ENCODE results near the gene OXTR. TPM values are rescaled to one million over a fixed set of nuclear protein-coding genes. Genes with fewer than 3 reads are reported as not detected.

OXTR gene
- total and polyA plus RNA-seq, 2 of the 13 experiments (the other 11 are each of a cell fraction or from before 2014, with no cell fraction given): 0.36 to 0.95 TPM

GRCh38 chr3:8737823-8738222 is 31.6 kb downstream of the OXTR start:
- H3K27me3 ChIP-seq (ENCODE audit: control insufficient read depth in 1 of 2, insufficient read depth in 2 of 2, low read length in 2 of 2): peaks cover 2 to 38% of the 10 kb centered on the region in 2 experiments; a peak in 4 of 5 replicates
- ChIA-PET POLR2A (no interaction called here), CTCF (ENCODE audit: low intra/inter-chr PET ratio, low total read pairs) (no interaction called here)
- DNase-seq (ENCODE audit: low spot score): no peak
- no peak for TF ChIP-seq ZBTB39 (CRISPR knock-in tag; IDR thresholded peaks at IDR 0.05)
- no peak for TF ChIP-seq FOXK2 (IDR thresholded peaks at IDR 0.05)
- TF ChIP-seq, protein P1, sequence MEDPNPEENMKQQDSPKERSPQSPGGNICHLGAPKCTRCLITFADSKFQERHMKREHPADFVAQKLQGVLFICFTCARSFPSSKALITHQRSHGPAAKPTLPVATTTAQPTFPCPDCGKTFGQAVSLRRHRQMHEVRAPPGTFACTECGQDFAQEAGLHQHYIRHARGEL (CRISPR knock-in tag; IDR thresholded peaks at IDR 0.05): no peak
- TF ChIP-seq DPF2 (CRISPR knock-in tag; IDR thresholded peaks at IDR 0.05; ENCODE audit: borderline replicate concordance, low read depth): no peak
- no peak for TF ChIP-seq MBNL3 (CRISPR knock-in tag; conservative IDR thresholded peaks at IDR 0.05)
- TF ChIP-seq SPEN (CRISPR knock-in tag; IDR thresholded peaks at IDR 0.05; ENCODE audit: low read depth): no peak
- TF ChIP-seq, protein P2, sequence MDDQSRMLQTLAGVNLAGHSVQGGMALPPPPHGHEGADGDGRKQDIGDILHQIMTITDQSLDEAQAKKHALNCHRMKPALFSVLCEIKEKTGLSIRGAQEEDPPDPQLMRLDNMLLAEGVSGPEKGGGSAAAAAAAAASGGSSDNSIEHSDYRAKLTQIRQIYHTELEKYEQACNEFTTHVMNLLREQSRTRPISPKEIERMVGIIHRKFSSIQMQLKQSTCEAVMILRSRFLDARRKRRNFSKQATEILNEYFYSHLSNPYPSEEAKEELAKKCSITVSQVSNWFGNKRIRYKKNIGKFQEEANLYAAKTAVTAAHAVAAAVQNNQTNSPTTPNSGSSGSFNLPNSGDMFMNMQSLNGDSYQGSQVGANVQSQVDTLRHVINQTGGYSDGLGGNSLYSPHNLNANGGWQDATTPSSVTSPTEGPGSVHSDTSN (CRISPR knock-in tag; IDR thresholded peaks at IDR 0.05; ENCODE audit: borderline replicate concordance): no peak
- TF ChIP-seq, protein P3, sequence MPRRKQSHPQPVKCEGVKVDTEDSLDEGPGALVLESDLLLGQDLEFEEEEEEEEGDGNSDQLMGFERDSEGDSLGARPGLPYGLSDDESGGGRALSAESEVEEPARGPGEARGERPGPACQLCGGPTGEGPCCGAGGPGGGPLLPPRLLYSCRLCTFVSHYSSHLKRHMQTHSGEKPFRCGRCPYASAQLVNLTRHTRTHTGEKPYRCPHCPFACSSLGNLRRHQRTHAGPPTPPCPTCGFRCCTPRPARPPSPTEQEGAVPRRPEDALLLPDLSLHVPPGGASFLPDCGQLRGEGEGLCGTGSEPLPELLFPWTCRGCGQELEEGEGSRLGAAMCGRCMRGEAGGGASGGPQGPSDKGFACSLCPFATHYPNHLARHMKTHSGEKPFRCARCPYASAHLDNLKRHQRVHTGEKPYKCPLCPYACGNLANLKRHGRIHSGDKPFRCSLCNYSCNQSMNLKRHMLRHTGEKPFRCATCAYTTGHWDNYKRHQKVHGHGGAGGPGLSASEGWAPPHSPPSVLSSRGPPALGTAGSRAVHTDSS (CRISPR knock-in tag; conservative IDR thresholded peaks at IDR 0.05): no peak
- no peak for TF ChIP-seq ZNF563 (CRISPR knock-in tag; IDR thresholded peaks at IDR 0.05)
- TF ChIP-seq RORA (CRISPR knock-in tag; IDR thresholded peaks at IDR 0.05): no peak
- H3K27ac ChIP-seq (ENCODE audit: extremely low read length, insufficient read depth, low read length): no peak overlapping the region
- intact Hi-C loops (cut with micrococcal nuclease; ENCODE audit: unreplicated experiment): no loop called here
- H3K9ac ChIP-seq (ENCODE audit: insufficient read depth, low read depth, low read length): no peak overlapping the region
- no peaks in the 10 kb centered on the region for H3K79me2 ChIP-seq (ENCODE audit: insufficient read depth, low read length)
- no peaks in the 10 kb centered on the region for H3K36me3 ChIP-seq (replicated peaks in 1 of 2; ENCODE audit: control insufficient read depth in 1 of 2, insufficient read depth in 2 of 2, low read length in 2 of 2)
- no peak overlapping the region for H2AFZ ChIP-seq (ENCODE audit: low read length)
- no TSS peak for BruUV-seq (replicated peaks)
- no peaks in the 10 kb centered on the region for H3K9me3 ChIP-seq (ENCODE audit: low read length)
- H3K4me2 ChIP-seq (ENCODE audit: low read depth, low read length): no peak overlapping the region
- H3K4me1 ChIP-seq (ENCODE audit: insufficient read depth, low read length): peaks cover 27% of the 10 kb centered on the region
- no peak for ATAC-seq
- in situ Hi-C loops (cut with HindIII; ENCODE audit: extremely low pct_ligation_motif_present, low pct_unique_long_range_greater_than_20kb): no loop called here
- H3K4me3 ChIP-seq (replicated peaks in 1 of 3; ENCODE audit: insufficient read depth in 1 of 3, low read depth in 2 of 3, low read length in 3 of 3): no peak overlapping the region
- FAIRE-seq: no peak
- no peaks in the 10 kb centered on the region for H4K20me1 ChIP-seq (ENCODE audit: insufficient read depth, low read length)
